HUDEP-2 (cell line): Measurements from ENCODE around the gene TP53BP2.
"Not testable (repeated sequence)": the region's sequence is repeated elsewhere in the genome, so short reads cannot be mapped to it uniquely, and the experiment has no call there.

Experiments used
- DNase-seq, 76 experiments: peaks; one replicate each; lab custom pipeline; 2025; ENCODE audit not compliant: unreplicated experiment in 76 of 76; lab: John Stamatoyannopoulos, UW

Gene TP53BP2

GRCh38 chr1:223859058-223859457 is 13.3 kb upstream of the TP53BP2 start:
- DNase-seq: peak in 51 of 76 experiments; percentile 3 to 65 (median 30)

- no peak for DNase-seq
Measured at GRCh38 chr1:223856386-223856785, 10.6 kb upstream of the TP53BP2 start.

GRCh38 chr1:223853748-223854147 is 8.0 kb upstream of the TP53BP2 start:
- DNase-seq: no peak

GRCh38 chr1:223853275-223853674 is 7.5 kb upstream of the TP53BP2 start:
- no peak for DNase-seq

GRCh38 chr1:223852337-223852736 is 6.6 kb upstream of the TP53BP2 start:
- DNase-seq: no peak

- DNase-seq: peak in 1 of 76 experiments; percentile 6
Measured at GRCh38 chr1:223849352-223850254, 3.9 kb upstream of the TP53BP2 start.

GRCh38 chr1:223848536-223848935 is 2.8 kb upstream of the TP53BP2 start:
- no peak for DNase-seq

- peak in 1 of 76 experiments; percentile 10 for DNase-seq
Measured at GRCh38 chr1:223847781-223848345, 2.1 kb upstream of the TP53BP2 start.

GRCh38 chr1:223845037-223845809 is 524 bp downstream of the TP53BP2 start:
- DNase-seq: peak in 22 of 76 experiments; percentile 12 to 64 (median 37)

GRCh38 chr1:223844787-223845036 is 1.0 kb downstream of the TP53BP2 start:
- DNase-seq: peak in 7 of 76 experiments; percentile 5 to 52 (median 15)

GRCh38 chr1:223843934-223844786 is 1.6 kb downstream of the TP53BP2 start:
- no peak for DNase-seq

- no peak for DNase-seq
Measured at GRCh38 chr1:223842784-223843183, 3.0 kb downstream of the TP53BP2 start.

GRCh38 chr1:223841977-223842623 is 3.6 kb downstream of the TP53BP2 start:
- not testable (repeated sequence) for DNase-seq

- no peak for DNase-seq
Measured at GRCh38 chr1:223840254-223840653, 5.5 kb downstream of the TP53BP2 start.

GRCh38 chr1:223838125-223838854 is 7.5 kb downstream of the TP53BP2 start:
- no peak for DNase-seq

- no peak for DNase-seq
Measured at GRCh38 chr1:223837687-223838086, 8.1 kb downstream of the TP53BP2 start.

- no peak for DNase-seq
Measured at GRCh38 chr1:223837206-223837605, 8.5 kb downstream of the TP53BP2 start.

- no peak for DNase-seq
Measured at GRCh38 chr1:223836586-223836985, 9.2 kb downstream of the TP53BP2 start.

- no peak for DNase-seq
Measured at GRCh38 chr1:223835754-223836153, 10.0 kb downstream of the TP53BP2 start.
